Measurements from ENCODE around the gene SLX9.

SLX9 gene

DNA sequence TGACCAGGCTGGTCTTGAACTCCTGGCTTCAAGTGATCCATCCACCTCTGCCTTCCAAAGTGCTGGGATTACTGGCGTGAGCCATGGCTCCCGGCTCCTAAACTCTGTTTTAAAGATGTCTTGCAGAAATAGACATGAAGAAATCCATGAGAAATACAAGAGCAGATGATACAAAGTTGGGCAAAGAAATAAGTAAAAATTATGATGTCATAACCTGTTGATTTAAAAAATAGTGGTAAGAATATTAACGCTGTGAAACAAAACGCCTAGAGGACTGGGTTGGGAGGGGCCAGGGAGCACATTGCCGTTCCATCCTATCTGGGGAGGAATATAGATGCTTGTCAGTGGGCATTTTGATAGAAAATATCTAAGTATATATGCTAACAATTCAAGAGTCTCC, 17.9 kb upstream of the SLX9 start:
- H4K20me1 ChIP-seq (ENCODE audit: insufficient read depth, low read length) = no peaks in the 10 kb centered on the region
- no peaks in the 10 kb centered on the region for H3F3A ChIP-seq (ENCODE audit: insufficient read depth, low read length)
- H3K27me3 ChIP-seq (ENCODE audit: insufficient read depth, low read length) = peaks cover 12% of the 10 kb centered on the region
- H3K4me1 ChIP-seq (ENCODE audit: insufficient read depth, low read length, severe bottlenecking) = no peaks in the 10 kb centered on the region
- H3K4me3 ChIP-seq (ENCODE audit: low read depth, low read length, poor library complexity, severe bottlenecking) = no peak overlapping the region
- no peak overlapping the region for H3K27ac ChIP-seq (ENCODE audit: low read depth, low read length, poor library complexity, severe bottlenecking)
- no peak overlapping the region for H3K9ac ChIP-seq (ENCODE audit: low read length)
- H3K9me2 ChIP-seq (ENCODE audit: low read depth, low read length) = no peaks in the 10 kb centered on the region
- H3K79me2 ChIP-seq (ENCODE audit: insufficient read depth, low read length) = no peaks in the 10 kb centered on the region
- no peaks in the 10 kb centered on the region for H3K9me3 ChIP-seq (ENCODE audit: low read length)
- no peak overlapping the region for H3K4me2 ChIP-seq (ENCODE audit: low read length)
- H3K36me3 ChIP-seq (ENCODE audit: insufficient read depth, low read length) = no peaks in the 10 kb centered on the region
- H2AFZ ChIP-seq (ENCODE audit: low read length) = no peak overlapping the region
- no peak for TF ChIP-seq EZH2 (IDR thresholded peaks at IDR 0.05; ENCODE audit: borderline replicate concordance, low read length)
- TF ChIP-seq, protein P1, sequence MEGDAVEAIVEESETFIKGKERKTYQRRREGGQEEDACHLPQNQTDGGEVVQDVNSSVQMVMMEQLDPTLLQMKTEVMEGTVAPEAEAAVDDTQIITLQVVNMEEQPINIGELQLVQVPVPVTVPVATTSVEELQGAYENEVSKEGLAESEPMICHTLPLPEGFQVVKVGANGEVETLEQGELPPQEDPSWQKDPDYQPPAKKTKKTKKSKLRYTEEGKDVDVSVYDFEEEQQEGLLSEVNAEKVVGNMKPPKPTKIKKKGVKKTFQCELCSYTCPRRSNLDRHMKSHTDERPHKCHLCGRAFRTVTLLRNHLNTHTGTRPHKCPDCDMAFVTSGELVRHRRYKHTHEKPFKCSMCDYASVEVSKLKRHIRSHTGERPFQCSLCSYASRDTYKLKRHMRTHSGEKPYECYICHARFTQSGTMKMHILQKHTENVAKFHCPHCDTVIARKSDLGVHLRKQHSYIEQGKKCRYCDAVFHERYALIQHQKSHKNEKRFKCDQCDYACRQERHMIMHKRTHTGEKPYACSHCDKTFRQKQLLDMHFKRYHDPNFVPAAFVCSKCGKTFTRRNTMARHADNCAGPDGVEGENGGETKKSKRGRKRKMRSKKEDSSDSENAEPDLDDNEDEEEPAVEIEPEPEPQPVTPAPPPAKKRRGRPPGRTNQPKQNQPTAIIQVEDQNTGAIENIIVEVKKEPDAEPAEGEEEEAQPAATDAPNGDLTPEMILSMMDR (IDR thresholded peaks at IDR 0.05; ENCODE audit: low read length) = no peak

DNA sequence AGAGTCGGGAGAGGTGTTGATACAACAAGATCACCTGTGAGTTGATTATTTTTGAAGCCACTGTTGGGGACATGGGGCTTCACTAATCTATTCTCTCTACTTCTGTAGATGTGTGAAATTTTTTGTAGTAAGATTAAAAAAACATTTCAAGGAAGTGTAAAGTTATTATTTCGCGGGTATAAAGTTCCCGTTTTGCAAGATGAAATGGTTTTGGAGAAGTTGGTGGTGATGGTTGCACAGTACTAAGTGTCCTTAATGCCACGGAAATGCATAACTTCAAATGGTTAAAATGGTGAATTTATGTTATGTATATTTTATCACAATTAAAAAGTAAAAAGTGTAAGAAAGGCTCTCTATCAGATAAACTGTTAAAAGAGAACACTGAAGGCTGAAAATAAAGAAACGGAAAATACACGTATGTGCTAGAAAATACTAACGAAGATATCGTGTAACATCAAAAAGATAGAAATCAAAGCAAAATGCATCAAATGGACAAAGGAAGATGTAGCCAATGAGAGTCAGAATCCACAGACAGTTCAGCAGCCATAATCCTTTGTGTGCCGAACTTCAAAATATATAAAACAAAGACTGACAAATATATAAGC, 16.2 kb upstream of the SLX9 start:
- no peak overlapping the region for H2AFZ ChIP-seq (ENCODE audit: low read length)
- H3K4me1 ChIP-seq (ENCODE audit: insufficient read depth, low read length, severe bottlenecking) = no peaks in the 10 kb centered on the region
- H3F3A ChIP-seq (ENCODE audit: insufficient read depth, low read length) = no peaks in the 10 kb centered on the region
- TF ChIP-seq, protein P1 (IDR thresholded peaks at IDR 0.05; ENCODE audit: low read length) = no peak
- TF ChIP-seq EZH2 (IDR thresholded peaks at IDR 0.05; ENCODE audit: borderline replicate concordance, low read length) = no peak
- H3K9me3 ChIP-seq (ENCODE audit: low read length) = no peaks in the 10 kb centered on the region
- no peaks in the 10 kb centered on the region for H3K36me3 ChIP-seq (ENCODE audit: insufficient read depth, low read length)
- H3K79me2 ChIP-seq (ENCODE audit: insufficient read depth, low read length) = no peaks in the 10 kb centered on the region
- no peaks in the 10 kb centered on the region for H4K20me1 ChIP-seq (ENCODE audit: insufficient read depth, low read length)
- no peak overlapping the region for H3K4me3 ChIP-seq (ENCODE audit: low read depth, low read length, poor library complexity, severe bottlenecking)
- H3K27me3 ChIP-seq (ENCODE audit: insufficient read depth, low read length) = peaks cover 12% of the 10 kb centered on the region
- H3K9me2 ChIP-seq (ENCODE audit: low read depth, low read length) = no peaks in the 10 kb centered on the region
- no peak overlapping the region for H3K4me2 ChIP-seq (ENCODE audit: low read length)
- H3K9ac ChIP-seq (ENCODE audit: low read length) = no peak overlapping the region
- H3K27ac ChIP-seq (ENCODE audit: low read depth, low read length, poor library complexity, severe bottlenecking) = no peak overlapping the region

DNA sequence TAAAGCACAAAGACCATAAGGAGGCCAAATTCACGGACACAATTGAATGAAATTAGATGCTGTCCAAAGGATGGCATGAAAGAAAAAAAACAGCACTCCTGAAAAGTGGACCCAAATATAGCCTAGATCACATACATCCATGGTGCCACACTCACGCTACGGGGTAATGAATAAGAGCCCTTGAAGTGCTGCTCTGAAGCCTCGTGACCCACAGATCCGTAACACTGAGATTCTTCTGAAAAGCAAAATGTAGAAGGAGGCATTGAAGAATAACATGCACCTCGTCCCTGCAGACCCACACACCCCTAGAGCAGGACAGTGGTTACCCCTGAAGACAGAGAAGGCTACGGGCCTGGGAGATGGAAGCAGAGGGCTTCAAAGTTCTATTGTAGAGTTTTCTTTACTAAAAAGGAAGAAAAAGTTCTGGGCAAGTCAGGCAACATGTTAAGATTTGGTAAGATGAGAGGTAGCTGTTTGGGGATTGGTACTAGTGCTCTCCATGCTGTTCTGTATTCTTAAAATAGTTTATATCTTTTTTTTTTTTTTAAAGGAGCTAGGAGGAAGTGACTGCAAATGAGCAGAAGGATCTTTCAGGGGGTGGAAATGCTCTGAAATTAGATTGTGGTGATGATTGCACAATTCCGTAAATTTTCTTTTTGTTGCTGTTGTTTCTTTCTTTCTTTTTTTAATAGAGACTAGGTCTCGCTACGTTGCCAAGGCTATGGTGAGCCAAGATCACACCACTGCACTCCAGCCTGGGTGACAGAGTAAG, 15.0 kb upstream of the SLX9 start:
- Histone ChIP-seq H3K4me3 (ENCODE audit: low read depth, low read length, poor library complexity, severe bottlenecking) (no peak overlapping the region), H3K79me2 (ENCODE audit: insufficient read depth, low read length) (no peaks in the 10 kb centered on the region), H3K27me3 (ENCODE audit: insufficient read depth, low read length) (peaks cover 9% of the 10 kb centered on the region), H3K9me2 (ENCODE audit: low read depth, low read length) (no peaks in the 10 kb centered on the region), H3K4me2 (ENCODE audit: low read length) (no peak overlapping the region), H3K36me3 (ENCODE audit: insufficient read depth, low read length) (no peaks in the 10 kb centered on the region), H3K27ac (ENCODE audit: low read depth, low read length, poor library complexity, severe bottlenecking) (no peak overlapping the region), H4K20me1 (ENCODE audit: insufficient read depth, low read length) (no peaks in the 10 kb centered on the region), H3K9ac (ENCODE audit: low read length) (no peak overlapping the region), H3K9me3 (ENCODE audit: low read length) (no peaks in the 10 kb centered on the region), H3K4me1 (ENCODE audit: insufficient read depth, low read length, severe bottlenecking) (no peaks in the 10 kb centered on the region), H2AFZ (ENCODE audit: low read length) (no peak overlapping the region), H3F3A (ENCODE audit: insufficient read depth, low read length) (no peaks in the 10 kb centered on the region)
- TF ChIP-seq, protein P1 (IDR thresholded peaks at IDR 0.05; ENCODE audit: low read length) = no peak
- TF ChIP-seq EZH2 (IDR thresholded peaks at IDR 0.05; ENCODE audit: borderline replicate concordance, low read length) = no peak
